ENCODE results near the gene CTCFL. TPM values are rescaled to one million over a fixed set of nuclear protein-coding genes. Genes with fewer than 3 reads are reported as not detected.

Gene CTCFL
- total and polyA plus RNA-seq, 2 of the 8 experiments (the other 6 are each of a cell fraction or from before 2014, with no cell fraction given) = 0.30 to 0.80 TPM

- no peak overlapping the region for H3K56ac ChIP-seq (replicated peaks; ENCODE audit: insufficient read length, low read depth, low read length)
- no peak overlapping the region for H2BK20ac ChIP-seq (ENCODE audit: low read length)
- H3K27ac ChIP-seq (ENCODE audit: low read depth, low read length) = no peak overlapping the region
- H3K23ac ChIP-seq (ENCODE audit: insufficient read length) = no peak overlapping the region
- WGBS, 2 experiments (ENCODE audit: extremely low coverage in 1 of 2, insufficient coverage in 1 of 2, insufficient read length in 1 of 2, insufficient replicate concordance in 2 of 2, low coverage in 1 of 2, low lambda C conversion rate in 2 of 2, missing lambda C conversion rate in 1 of 2) = 92% methylated on average over 14 of the region's 14 CpGs; no CpG with 5 or more reads in 1 of the 2 experiments
- ChIA-PET POLR2A (ENCODE audit: partially characterized antibody) (interaction anchor here (0.8 to 1.7 kb wide), 2 partner anchors 9 to 109 kb away, joined by 3 read pairs; no protein-coding TSS in a partner anchor), CTCF (ENCODE audit: partially characterized antibody) (interaction anchor here (0.8 to 3.3 kb wide), 18 partner anchors 9 to 588 kb away, joined by 3 to 18 read pairs (median 5); no protein-coding TSS in a partner anchor)
- no peak overlapping the region for H2BK15ac ChIP-seq (ENCODE audit: low read length)
- no peak overlapping the region for H2AK5ac ChIP-seq (ENCODE audit: low read depth, low read length)
- no peak overlapping the region for H3K9ac ChIP-seq (replicated peaks in 1 of 4; ENCODE audit: extremely low read depth in 1 of 4, low read depth in 3 of 4, low read length in 3 of 4)
- FAIRE-seq (no peak), DNase-seq (ENCODE audit: low read depth in 1 of 2, low spot score in 2 of 2) (no peak)
- H3K4me1 ChIP-seq (replicated peaks in 1 of 4; ENCODE audit: control insufficient read depth in 3 of 4, insufficient read depth in 4 of 4, low read length in 3 of 4) = peaks cover 0 to 4% (median 2%) of the 10 kb centered on the region in 4 experiments; a peak in 5 of 7 replicates
- no peaks in the 10 kb centered on the region for H3K9me3 ChIP-seq (ENCODE audit: insufficient read depth in 2 of 2, low read depth in 1 of 2, low read length in 1 of 2)
- H3K4ac ChIP-seq (replicated peaks; ENCODE audit: insufficient read length, low read depth, low read length) = no peak overlapping the region
- no peak overlapping the region for H4K5ac ChIP-seq (ENCODE audit: insufficient read length, low read depth, low read length)
- no peak overlapping the region for H2BK12ac ChIP-seq (ENCODE audit: low read depth, low read length)
- no peak overlapping the region for H3K4me3 ChIP-seq (ENCODE audit: extremely low read depth in 1 of 4, insufficient read depth in 2 of 4, low read depth in 3 of 4, low read length in 4 of 4)
- no peak overlapping the region for H4K8ac ChIP-seq (ENCODE audit: extremely low read depth, insufficient read depth, low read length)
- no peak overlapping the region for H2AFZ ChIP-seq (ENCODE audit: low read length)
- H3K14ac ChIP-seq (ENCODE audit: insufficient read length) = no peak overlapping the region
- no peaks in the 10 kb centered on the region for H3K27me3 ChIP-seq (replicated peaks in 1 of 4; ENCODE audit: control insufficient read depth in 3 of 4, extremely low read depth in 1 of 4, insufficient read depth in 3 of 4, low read length in 3 of 4)
- no peaks in the 10 kb centered on the region for H3K79me1 ChIP-seq (ENCODE audit: low read depth, low read length)
- no peaks in the 10 kb centered on the region for H3K23me2 ChIP-seq (ENCODE audit: low read depth, low read length)
- no peaks in the 10 kb centered on the region for H3K79me2 ChIP-seq (ENCODE audit: control insufficient read depth in 1 of 2, insufficient read depth in 2 of 2, low read length in 2 of 2)
- no peaks in the 10 kb centered on the region for H4K20me1 ChIP-seq (replicated peaks in 1 of 2; ENCODE audit: control insufficient read depth in 1 of 2, insufficient read depth in 2 of 2, low read length in 2 of 2)
- H2BK5ac ChIP-seq (ENCODE audit: low read depth, low read length) = no peak overlapping the region
- no peak overlapping the region for H3K4me2 ChIP-seq (ENCODE audit: insufficient read depth in 1 of 2, low read depth in 2 of 2, low read length in 2 of 2)
- H2BK120ac ChIP-seq (replicated peaks; ENCODE audit: low read depth, low read length) = no peak overlapping the region
- no peak overlapping the region for H4K91ac ChIP-seq (replicated peaks; ENCODE audit: insufficient read length, low read length)
- H3K18ac ChIP-seq (ENCODE audit: extremely low read depth, low read length) = no peak overlapping the region
- H3K36me3 ChIP-seq (ENCODE audit: control insufficient read depth in 2 of 4, insufficient read depth in 4 of 4, low read length in 3 of 4) = no peaks in the 10 kb centered on the region
- TF ChIP-seq RBBP5 (IDR thresholded peaks at IDR 0.05; ENCODE audit: borderline replicate concordance, low read depth, low read length) (no peak), EZH2 (IDR thresholded peaks at IDR 0.05; ENCODE audit: low read depth, low read length, severe bottlenecking) (no peak), NANOG (IDR thresholded peaks at IDR 0.05; ENCODE audit: insufficient read depth, low read depth, low read length, poor library complexity, severe bottlenecking) (no peak)
- TF ChIP-seq, protein P1, sequence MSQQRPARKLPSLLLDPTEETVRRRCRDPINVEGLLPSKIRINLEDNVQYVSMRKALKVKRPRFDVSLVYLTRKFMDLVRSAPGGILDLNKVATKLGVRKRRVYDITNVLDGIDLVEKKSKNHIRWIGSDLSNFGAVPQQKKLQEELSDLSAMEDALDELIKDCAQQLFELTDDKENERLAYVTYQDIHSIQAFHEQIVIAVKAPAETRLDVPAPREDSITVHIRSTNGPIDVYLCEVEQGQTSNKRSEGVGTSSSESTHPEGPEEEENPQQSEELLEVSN (IDR thresholded peaks at IDR 0.05) = no peak
These were observed 25.3 kb downstream of the CTCFL start for GRCh38 chr20:57499676-57500075.

Measured in H1 (cell line).